Measurements from ENCODE around the gene ADH1B.
"Not testable (repeated sequence)": the region's sequence is repeated elsewhere in the genome, so short reads cannot be mapped to it uniquely, and the experiment has no call there.

Gene ADH1B

GRCh38 chr4:99321241-99322191 lies at the start of gene ADH1B:
TSS of gene ADH1B (minus strand) at chr4:99321401. CDS start at chr4:99321331, 70 bp downstream.
- DNase-seq (ENCODE audit: low read depth) = no peak

- not testable (repeated sequence) for DNase-seq (ENCODE audit: low read depth)
These were observed 46.6 kb upstream of the ADH1B start for GRCh38 chr4:99367817-99368216.

- no peak for DNase-seq (ENCODE audit: low read depth)
These were observed 45.3 kb upstream of the ADH1B start for GRCh38 chr4:99366491-99366890.

- DNase-seq (ENCODE audit: low read depth) = no peak
These were observed 41.6 kb upstream of the ADH1B start for GRCh38 chr4:99362768-99363167.

- no peak for DNase-seq (ENCODE audit: low read depth)
These were observed 40.7 kb upstream of the ADH1B start for GRCh38 chr4:99361899-99362275.

GRCh38 chr4:99361268-99361898 lies 40.2 kb upstream of the ADH1B start:
- no peak for DNase-seq (ENCODE audit: low read depth)

- no peak for DNase-seq (ENCODE audit: low read depth)
These were observed 38.4 kb upstream of the ADH1B start for GRCh38 chr4:99359480-99360204.

- DNase-seq (ENCODE audit: low read depth) = no peak
These were observed 36.7 kb upstream of the ADH1B start for GRCh38 chr4:99357948-99358347.

- DNase-seq (ENCODE audit: low read depth) = no peak
These were observed 35.8 kb upstream of the ADH1B start for GRCh38 chr4:99356992-99357391.

GRCh38 chr4:99356149-99356548 lies 34.9 kb upstream of the ADH1B start:
- not testable (repeated sequence) for DNase-seq (ENCODE audit: low read depth)

- DNase-seq (ENCODE audit: low read depth) = no peak
These were observed 31.7 kb upstream of the ADH1B start, which contains the start of gene ADH1C for GRCh38 chr4:99352602-99353537. TSS of gene ADH1C (minus strand) at chr4:99352746. CDS start at chr4:99352675, 71 bp downstream.

- no peak for DNase-seq (ENCODE audit: low read depth)
These were observed 30.3 kb upstream of the ADH1B start for GRCh38 chr4:99351487-99351886.

- DNase-seq (ENCODE audit: low read depth) = no peak
These were observed 28.1 kb upstream of the ADH1B start for GRCh38 chr4:99349338-99349737.

GRCh38 chr4:99342624-99343023 lies 21.4 kb upstream of the ADH1B start:
- DNase-seq (ENCODE audit: low read depth) = not testable (repeated sequence)

- DNase-seq (ENCODE audit: low read depth) = no peak
These were observed 20.2 kb upstream of the ADH1B start for GRCh38 chr4:99341426-99341825.

GRCh38 chr4:99339172-99339571 lies 18.0 kb upstream of the ADH1B start:
- DNase-seq (ENCODE audit: low read depth) = no peak

GRCh38 chr4:99336553-99336952 lies 15.4 kb upstream of the ADH1B start:
- DNase-seq (ENCODE audit: low read depth) = no peak

- DNase-seq (ENCODE audit: low read depth) = no peak
These were observed 13.7 kb upstream of the ADH1B start for GRCh38 chr4:99334880-99335279.

GRCh38 chr4:99330648-99331047 lies 9.4 kb upstream of the ADH1B start:
- DNase-seq (ENCODE audit: low read depth) = no peak

- DNase-seq (ENCODE audit: low read depth) = no peak
These were observed 8.7 kb upstream of the ADH1B start for GRCh38 chr4:99329876-99330275.

- DNase-seq (ENCODE audit: low read depth) = peak; percentile 85
These were observed 3.8 kb upstream of the ADH1B start for GRCh38 chr4:99324979-99325378.
